Mammary epithelial cell (primary cell): ENCODE measurements around the gene JAG2.

Experiments
- CTCF ChIP-seq, 2 donors: IDR thresholded peaks in 1 of 2; conservative IDR thresholded peaks in 1 of 2; 2 replicates each; pipeline ENCODE4 v1.5.1; 2011 to 2012; ENCODE audit warnings: inconsistent platforms in 2 of 2, low read length in 2 of 2, mild to moderate bottlenecking in 2 of 2, control low read depth in 1 of 2, low read depth in 1 of 2; ENCODE audit not compliant: insufficient read depth in 1 of 2; ENCODE audit errors: extremely low read depth in 1 of 2
- EZH2 ChIP-seq: IDR thresholded peaks from 2 replicates; pipeline ENCODE4 v1.6.1; 2012; ENCODE audit warnings: low read length, inconsistent platforms, borderline replicate concordance

- TF ChIP-seq CTCF (conservative IDR thresholded peaks at IDR 0.05 in 1 of 2, IDR thresholded peaks at IDR 0.05 in 1 of 2; ENCODE audit: extremely low read depth in 1 of 2, insufficient read depth in 1 of 2, low read depth in 1 of 2, low read length in 2 of 2) = no peak
- TF ChIP-seq EZH2 = no peak
These were observed 12.3 kb upstream of the JAG2 start, which contains the start of gene NUDT14 for GRCh38 chr14:105180592-105181548.
